ENCODE measurements around the gene ISLR. TPM values are rescaled to one million over a fixed set of nuclear protein-coding genes. Genes with fewer than 3 reads are reported as not detected.

Gene ISLR
- polyA plus RNA-seq, 1 donor (not counting 4 experiments of a cell fraction or from before 2014, with no cell fraction given) = not detected

GRCh38 chr15:74132681-74133651, 40.5 kb upstream of the ISLR start:
- peak; percentile 7 for DNase-seq (ENCODE audit: low read depth, low spot score)
- Histone ChIP-seq H3K9me3 (ENCODE audit: control insufficient read depth, low read depth, low read length) (no peaks in the 10 kb centered on the region), H2AFZ (ENCODE audit: control insufficient read depth, low read length) (no peak overlapping the region), H3K27me3 (ENCODE audit: control insufficient read depth, extremely low read depth, insufficient read depth, low read length) (peaks cover 98% of the 10 kb centered on the region), H3K4me2 (ENCODE audit: control insufficient read depth, extremely low read depth, insufficient read depth, low read depth, low read length) (no peak overlapping the region), H3K4me1 (ENCODE audit: control insufficient read depth, extremely low read depth, insufficient read depth, low read length) (peaks cover 12% of the 10 kb centered on the region), H3K4me3 (ENCODE audit: control insufficient read depth in 2 of 3, extremely low read depth in 1 of 3, insufficient read depth in 2 of 3, low read depth in 1 of 3, low read length in 3 of 3) (no peak overlapping the region), H3K9ac (ENCODE audit: control insufficient read depth, extremely low read depth, insufficient read depth, low read length) (no peak overlapping the region), H3K27ac (ENCODE audit: control insufficient read depth, insufficient read depth, low read length) (no peak overlapping the region), H3K9me1 (ENCODE audit: control insufficient read depth, extremely low read depth, insufficient read depth, low read length) (no peaks in the 10 kb centered on the region), H3K79me2 (ENCODE audit: control insufficient read depth, insufficient read depth, low read length) (no peaks in the 10 kb centered on the region), H3K36me3 (ENCODE audit: control insufficient read depth in 2 of 2, extremely low read depth in 1 of 2, insufficient read depth in 2 of 2, low read length in 2 of 2) (no peaks in the 10 kb centered on the region), H4K20me1 (ENCODE audit: control insufficient read depth, extremely low read depth, insufficient read depth, low read length) (peaks cover 6% of the 10 kb centered on the region)
- TF ChIP-seq EZH2 (IDR thresholded peaks at IDR 0.05; ENCODE audit: low read length) (no peak), CTCF (optimal IDR thresholded peaks at IDR 0.05 in 1 of 3, IDR thresholded peaks at IDR 0.05 in 1 of 3, conservative IDR thresholded peaks at IDR 0.05 in 1 of 3; ENCODE audit: extremely low read depth in 1 of 3, insufficient read depth in 2 of 3, low read length in 3 of 3) (peak in 1 of 3 experiments; percentile 58)
- dilution Hi-C loops (cut with MboI; ENCODE audit: extremely low pct_ligation_motif_present, low sequenced_read_pairs) = no loop called here
- FAIRE-seq = no peak

- Histone ChIP-seq H3K9me3 (ENCODE audit: control insufficient read depth, low read depth, low read length) (no peaks in the 10 kb centered on the region), H3K4me2 (ENCODE audit: control insufficient read depth, extremely low read depth, insufficient read depth, low read depth, low read length) (no peak overlapping the region), H3K79me2 (ENCODE audit: control insufficient read depth, insufficient read depth, low read length) (no peaks in the 10 kb centered on the region), H3K4me1 (ENCODE audit: control insufficient read depth, extremely low read depth, insufficient read depth, low read length) (peaks cover 7% of the 10 kb centered on the region), H3K36me3 (ENCODE audit: control insufficient read depth in 2 of 2, extremely low read depth in 1 of 2, insufficient read depth in 2 of 2, low read length in 2 of 2) (no peaks in the 10 kb centered on the region), H3K4me3 (ENCODE audit: control insufficient read depth in 2 of 3, extremely low read depth in 1 of 3, insufficient read depth in 2 of 3, low read depth in 1 of 3, low read length in 3 of 3) (no peak overlapping the region), H4K20me1 (ENCODE audit: control insufficient read depth, extremely low read depth, insufficient read depth, low read length) (peaks cover 6% of the 10 kb centered on the region), H3K27ac (ENCODE audit: control insufficient read depth, insufficient read depth, low read length) (no peak overlapping the region), H3K9ac (ENCODE audit: control insufficient read depth, extremely low read depth, insufficient read depth, low read length) (no peak overlapping the region), H2AFZ (ENCODE audit: control insufficient read depth, low read length) (no peak overlapping the region), H3K9me1 (ENCODE audit: control insufficient read depth, extremely low read depth, insufficient read depth, low read length) (no peaks in the 10 kb centered on the region), H3K27me3 (ENCODE audit: control insufficient read depth, extremely low read depth, insufficient read depth, low read length) (peaks cover 98% of the 10 kb centered on the region)
- FAIRE-seq (no peak), DNase-seq (ENCODE audit: low read depth, low spot score) (no peak)
- dilution Hi-C loops (cut with MboI; ENCODE audit: extremely low pct_ligation_motif_present, low sequenced_read_pairs) = no loop called here
- no peak for TF ChIP-seq CTCF (optimal IDR thresholded peaks at IDR 0.05 in 1 of 3, IDR thresholded peaks at IDR 0.05 in 1 of 3, conservative IDR thresholded peaks at IDR 0.05 in 1 of 3; ENCODE audit: extremely low read depth in 1 of 3, insufficient read depth in 2 of 3, low read length in 3 of 3)
- peak; percentile 79 for TF ChIP-seq EZH2 (IDR thresholded peaks at IDR 0.05; ENCODE audit: low read length)
Observed at GRCh38 chr15:74133694-74134386, 39.7 kb upstream of the ISLR start.

Measured in keratinocyte (primary cell).